Memory B cell (primary cell): ENCODE results near the gene WNT7A.

ENCODE experiments used
- ATAC-seq: fragments of 150-1000 bp; cut with Tn5 transposase; 2 replicates; pipeline ENCODE4 v1.10.0; 2021; ENCODE audit warnings: low read depth, mild to moderate bottlenecking, moderate library complexity
- DNase-seq, 2 donors: peaks; one replicate each; pipeline ENCODE4 v3.0.0; 2022; ENCODE audit warnings: low spot score in 2 of 2
- H3K27ac Mint-ChIP-seq: one replicate; pipeline ENCODE4 v1.8.0; 2022; ENCODE audit warnings: mild to moderate bottlenecking, moderate library complexity, mixed read lengths
- H3K27me3 Mint-ChIP-seq: one replicate; pipeline ENCODE4 v1.8.0; 2022; ENCODE audit warnings: mixed read lengths
- H3K36me3 Mint-ChIP-seq: one replicate; pipeline ENCODE4 v1.8.0; 2022; ENCODE audit warnings: mild to moderate bottlenecking, mixed read lengths
- H3K4me1 Mint-ChIP-seq: one replicate; pipeline ENCODE4 v1.8.0; 2022; ENCODE audit warnings: mixed read lengths
- H3K4me3 Mint-ChIP-seq: one replicate; pipeline ENCODE4 v1.8.0; 2022; ENCODE audit warnings: mild to moderate bottlenecking, moderate library complexity, mixed read lengths
- H3K9me3 Mint-ChIP-seq: one replicate; pipeline ENCODE4 v1.8.0; 2022; ENCODE audit warnings: mixed read lengths

The WNT7A gene

GRCh38 chr3:13790376-13791197 lies 89.3 kb downstream of the WNT7A start:
- no peak for DNase-seq
- Mint-ChIP-seq H3K4me3 (no peak overlapping the region), H3K27me3 (peaks cover 18% of the 10 kb centered on the region), H3K4me1 (no peaks in the 10 kb centered on the region), H3K36me3 (no peaks in the 10 kb centered on the region), H3K27ac (no peak overlapping the region), H3K9me3 (no peaks in the 10 kb centered on the region)
- no peak for ATAC-seq

- no peak for ATAC-seq
- H3K4me1 Mint-ChIP-seq, result no peaks in the 10 kb centered on the region
- no peak for DNase-seq
- H3K27ac Mint-ChIP-seq, result no peak overlapping the region
- no peak overlapping the region for H3K4me3 Mint-ChIP-seq
- H3K36me3 Mint-ChIP-seq, result no peaks in the 10 kb centered on the region
- no peaks in the 10 kb centered on the region for H3K9me3 Mint-ChIP-seq
- H3K27me3 Mint-ChIP-seq, result peaks cover 21% of the 10 kb centered on the region
Observed at GRCh38 chr3:13788522-13789424, 91.1 kb downstream of the WNT7A start.

GRCh38 chr3:13787533-13788132 lies 92.2 kb downstream of the WNT7A start:
- Mint-ChIP-seq H3K27ac (no peak overlapping the region), H3K9me3 (no peaks in the 10 kb centered on the region)
- DNase-seq, result no peak

GRCh38 chr3:13786811-13787210 lies 93.1 kb downstream of the WNT7A start:
- H3K27me3 Mint-ChIP-seq, result peaks cover 22% of the 10 kb centered on the region
- H3K9me3 Mint-ChIP-seq, result no peaks in the 10 kb centered on the region
- no peak overlapping the region for H3K4me3 Mint-ChIP-seq
- H3K36me3 Mint-ChIP-seq, result no peaks in the 10 kb centered on the region
- no peak for ATAC-seq
- DNase-seq, result no peak
- H3K27ac Mint-ChIP-seq, result no peak overlapping the region
- H3K4me1 Mint-ChIP-seq, result no peaks in the 10 kb centered on the region

More at GRCh38 chr3:13787533-13788132, 92.2 kb downstream of the WNT7A start:
- no peaks in the 10 kb centered on the region for H3K4me1 Mint-ChIP-seq
- H3K27me3 Mint-ChIP-seq, result peaks cover 21% of the 10 kb centered on the region
- H3K36me3 Mint-ChIP-seq, result no peaks in the 10 kb centered on the region
- ATAC-seq, result no peak
- no peak overlapping the region for H3K4me3 Mint-ChIP-seq

- Mint-ChIP-seq H3K4me1 (no peaks in the 10 kb centered on the region), H3K27ac (no peak overlapping the region), H3K27me3 (peaks cover 28% of the 10 kb centered on the region), H3K4me3 (no peak overlapping the region), H3K36me3 (no peaks in the 10 kb centered on the region), H3K9me3 (no peaks in the 10 kb centered on the region)
- ATAC-seq (no peak), DNase-seq (no peak)
Observed at GRCh38 chr3:13785853-13786436, 93.9 kb downstream of the WNT7A start.

- no peak for DNase-seq
- Mint-ChIP-seq H3K9me3 (no peaks in the 10 kb centered on the region), H3K27me3 (peaks cover 25% of the 10 kb centered on the region), H3K4me1 (no peaks in the 10 kb centered on the region), H3K4me3 (no peak overlapping the region), H3K36me3 (no peaks in the 10 kb centered on the region), H3K27ac (no peak overlapping the region)
- no peak for ATAC-seq
Observed at GRCh38 chr3:13785351-13785750, 94.5 kb downstream of the WNT7A start.

- H3K36me3 Mint-ChIP-seq, result no peaks in the 10 kb centered on the region
- no peak for ATAC-seq
- H3K27me3 Mint-ChIP-seq, result peaks cover 19% of the 10 kb centered on the region
- no peak overlapping the region for H3K27ac Mint-ChIP-seq
- H3K4me3 Mint-ChIP-seq, result no peak overlapping the region
- H3K4me1 Mint-ChIP-seq, result no peaks in the 10 kb centered on the region
- DNase-seq, result no peak
- no peaks in the 10 kb centered on the region for H3K9me3 Mint-ChIP-seq
Observed at GRCh38 chr3:13783476-13783875, 96.4 kb downstream of the WNT7A start.

GRCh38 chr3:13782501-13782900 lies 97.4 kb downstream of the WNT7A start:
- Mint-ChIP-seq H3K36me3 (no peaks in the 10 kb centered on the region), H3K9me3 (no peaks in the 10 kb centered on the region), H3K4me1 (no peaks in the 10 kb centered on the region), H3K4me3 (no peak overlapping the region), H3K27me3 (peaks cover 18% of the 10 kb centered on the region), H3K27ac (no peak overlapping the region)
- ATAC-seq (no peak), DNase-seq (no peak)

- no peak for ATAC-seq
Observed at GRCh38 chr3:13781417-13781816, 98.5 kb downstream of the WNT7A start.

GRCh38 chr3:13780432-13781176 lies 99.3 kb downstream of the WNT7A start:
- no peak overlapping the region for H3K4me3 Mint-ChIP-seq
- H3K27ac Mint-ChIP-seq, result no peak overlapping the region
- no peaks in the 10 kb centered on the region for H3K9me3 Mint-ChIP-seq
- H3K27me3 Mint-ChIP-seq, result peaks cover 18% of the 10 kb centered on the region
- ATAC-seq (no peak), DNase-seq (no peak)
- H3K4me1 Mint-ChIP-seq, result no peaks in the 10 kb centered on the region
- H3K36me3 Mint-ChIP-seq, result no peaks in the 10 kb centered on the region

More at GRCh38 chr3:13781417-13781816, 98.5 kb downstream of the WNT7A start:
- no peaks in the 10 kb centered on the region for H3K36me3 Mint-ChIP-seq
- H3K4me3 Mint-ChIP-seq, result no peak overlapping the region
- no peak for DNase-seq
- no peak overlapping the region for H3K27ac Mint-ChIP-seq
- H3K9me3 Mint-ChIP-seq, result no peaks in the 10 kb centered on the region
- no peaks in the 10 kb centered on the region for H3K4me1 Mint-ChIP-seq
- peaks cover 18% of the 10 kb centered on the region for H3K27me3 Mint-ChIP-seq

- DNase-seq (no peak), ATAC-seq (no peak)
- Mint-ChIP-seq H3K9me3 (no peaks in the 10 kb centered on the region), H3K27ac (no peak overlapping the region), H3K4me3 (no peak overlapping the region), H3K27me3 (peaks cover 20% of the 10 kb centered on the region), H3K4me1 (no peaks in the 10 kb centered on the region), H3K36me3 (no peaks in the 10 kb centered on the region)
Observed at GRCh38 chr3:13776253-13777050, 103.4 kb downstream of the WNT7A start.

GRCh38 chr3:13772885-13773745 lies 106.8 kb downstream of the WNT7A start:
- no peak overlapping the region for H3K27ac Mint-ChIP-seq

More at GRCh38 chr3:13772885-13773745, 106.8 kb downstream of the WNT7A start:
- Mint-ChIP-seq H3K4me1 (no peaks in the 10 kb centered on the region), H3K4me3 (no peak overlapping the region), H3K36me3 (no peaks in the 10 kb centered on the region), H3K9me3 (no peaks in the 10 kb centered on the region), H3K27me3 (peaks cover 20% of the 10 kb centered on the region)
- DNase-seq (no peak), ATAC-seq (no peak)
